CMK (cell line): Measurements from ENCODE around the gene WFDC1.
A peak's percentile ranks its signal among the peaks of the same experiment; 100 is the strongest.

Source experiments
- DNase-seq: peaks from one replicate; pipeline ENCODE4 v3.0.0-alpha.2; 2010; ENCODE audit warnings: low read depth

The WFDC1 gene, protein sequence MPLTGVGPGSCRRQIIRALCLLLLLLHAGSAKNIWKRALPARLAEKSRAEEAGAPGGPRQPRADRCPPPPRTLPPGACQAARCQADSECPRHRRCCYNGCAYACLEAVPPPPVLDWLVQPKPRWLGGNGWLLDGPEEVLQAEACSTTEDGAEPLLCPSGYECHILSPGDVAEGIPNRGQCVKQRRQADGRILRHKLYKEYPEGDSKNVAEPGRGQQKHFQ

DNA sequence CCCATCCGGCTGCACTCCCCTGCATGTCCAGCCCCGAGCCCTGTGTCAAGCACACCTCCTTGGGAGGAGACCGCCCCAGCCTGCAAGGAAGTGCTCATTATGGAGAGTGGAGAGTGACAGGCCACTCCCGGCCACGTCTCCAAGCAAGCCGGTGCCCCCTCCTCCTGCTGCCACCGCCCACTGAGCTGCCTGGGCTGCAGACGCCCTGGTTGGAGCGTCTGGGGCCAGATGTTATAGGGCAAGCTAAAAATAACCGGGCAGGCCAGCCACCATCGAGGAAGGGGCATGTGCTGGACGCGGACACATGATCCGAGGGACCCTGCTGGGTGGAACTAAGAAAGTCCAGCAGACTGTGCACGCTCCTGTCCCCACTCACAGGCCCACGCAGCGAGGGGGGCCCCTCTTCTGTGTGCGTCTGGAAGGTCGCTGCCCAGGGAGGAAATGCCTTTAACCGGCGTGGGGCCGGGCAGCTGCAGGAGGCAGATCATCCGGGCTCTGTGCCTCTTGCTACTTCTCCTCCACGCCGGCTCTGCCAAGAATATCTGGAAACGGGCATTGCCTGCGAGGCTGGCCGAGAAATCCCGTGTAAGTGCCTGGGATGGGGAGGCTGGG lies at the start of gene WFDC1:
WFDC1 (plus strand) TSS at position 348 of the 612 bp plus-strand sequence; CDS start at position 442, 94 bp downstream.
- DNase-seq = no peak

GRCh38 chr16:84245956-84246678 lies 48.6 kb upstream of the WFDC1 start:
- DNase-seq = no peak

GRCh38 chr16:84246679-84247077 lies 48.0 kb upstream of the WFDC1 start:
- no peak for DNase-seq

- no peak for DNase-seq
These were observed 47.3 kb upstream of the WFDC1 start for GRCh38 chr16:84247331-84247730.

DNA sequence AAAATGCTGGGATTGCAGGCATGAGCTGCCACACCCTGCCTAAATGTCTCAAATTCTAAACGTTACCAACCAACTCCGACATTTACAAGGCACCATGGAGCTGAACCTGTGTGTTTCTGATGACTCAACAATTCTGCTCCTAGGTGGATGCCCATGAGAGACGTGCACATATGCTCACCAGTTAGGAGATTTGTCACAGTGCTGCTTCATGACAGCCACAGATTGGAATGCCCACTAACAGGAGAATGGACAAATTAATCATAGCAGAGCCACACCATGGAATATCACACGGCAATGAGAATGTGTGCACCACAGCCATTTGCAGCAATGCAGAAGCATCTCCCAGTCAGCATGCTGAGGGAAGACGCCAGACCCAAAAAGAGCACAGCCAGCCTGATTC lies 46.8 kb upstream of the WFDC1 start:
- no peak for DNase-seq

DNA sequence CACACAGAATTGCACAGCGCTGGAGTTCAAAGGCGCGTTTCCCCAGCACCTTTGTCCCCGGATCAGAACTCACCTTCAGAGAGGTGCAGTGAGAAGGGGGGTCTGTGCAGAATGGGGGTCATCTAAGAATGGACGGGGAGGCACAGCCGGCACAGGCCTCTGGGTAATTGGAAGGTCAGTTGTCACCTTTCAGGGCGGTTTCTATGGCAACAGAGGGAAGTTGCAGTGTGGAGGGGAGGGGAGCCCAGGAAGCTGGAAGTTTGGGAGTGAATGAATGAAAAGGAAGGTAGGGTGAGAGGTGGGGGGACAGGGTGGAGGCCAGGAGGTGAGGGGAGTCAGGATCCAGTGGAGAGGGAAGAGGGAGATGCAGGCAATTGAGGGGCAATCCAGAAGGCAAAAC lies 42.5 kb upstream of the WFDC1 start:
- DNase-seq = no peak

DNA sequence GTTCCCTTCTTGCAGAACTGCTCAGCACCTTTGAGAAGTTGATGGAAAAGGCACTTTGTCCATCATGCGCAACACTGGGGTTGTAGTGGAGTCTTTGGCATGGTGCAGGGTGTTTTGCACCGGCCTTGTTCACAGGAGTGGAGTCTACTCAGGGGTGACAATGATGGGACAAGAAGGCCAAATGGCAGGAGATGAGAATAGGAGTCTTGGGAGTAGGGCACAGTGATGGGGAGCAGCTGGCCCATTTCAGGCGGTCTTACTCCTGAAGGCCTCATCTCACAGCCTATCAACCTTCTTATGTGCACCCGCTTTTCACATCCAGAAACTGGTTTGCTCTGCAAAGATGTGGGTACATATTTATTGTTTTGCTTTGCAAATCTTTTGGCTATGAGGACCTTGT lies 41.5 kb upstream of the WFDC1 start:
- DNase-seq = no peak

DNA sequence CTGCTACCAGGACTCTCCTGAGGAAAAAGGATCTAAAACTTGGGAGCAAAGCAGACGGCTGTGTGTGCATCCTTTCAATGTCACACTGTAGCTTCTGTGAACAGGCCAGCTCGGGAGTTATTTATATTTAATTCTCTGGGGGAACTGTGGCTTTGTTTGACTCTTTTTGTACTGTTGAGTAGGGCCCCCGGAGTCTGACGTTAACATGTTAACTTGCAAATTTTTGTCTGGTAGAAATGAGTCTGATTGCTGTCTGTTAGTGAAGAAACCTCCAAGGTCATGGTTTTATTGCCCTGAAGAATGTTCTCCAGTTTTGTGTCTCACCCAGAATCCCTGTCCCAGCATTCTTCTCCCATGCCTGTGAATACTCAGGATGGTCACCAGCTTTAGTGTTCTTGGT lies 40.6 kb upstream of the WFDC1 start:
- no peak for DNase-seq

GRCh38 chr16:84255050-84255810 lies 39.4 kb upstream of the WFDC1 start:
- DNase-seq = no peak

DNA sequence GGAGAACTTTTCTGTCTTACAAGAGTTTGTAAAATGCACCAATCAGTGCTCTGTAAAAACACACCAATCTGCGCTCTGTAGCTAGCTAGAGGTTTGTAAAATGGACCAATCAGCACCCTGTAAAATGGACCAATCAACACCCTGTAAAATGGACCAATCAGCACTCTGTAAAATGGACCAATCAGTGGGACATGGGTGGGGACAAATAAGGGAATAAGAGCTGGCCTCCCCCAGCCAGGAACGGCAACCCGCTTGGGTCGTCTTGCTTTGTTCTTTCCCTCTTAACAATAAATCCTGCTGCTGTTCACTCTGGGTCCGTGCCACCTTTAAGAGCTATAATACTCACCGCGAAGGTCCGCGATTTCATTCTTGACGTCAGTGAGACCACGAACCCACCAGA lies 36.4 kb upstream of the WFDC1 start:
- DNase-seq = no peak

GRCh38 chr16:84259691-84260090 lies 35.0 kb upstream of the WFDC1 start:
- DNase-seq = no peak

DNA sequence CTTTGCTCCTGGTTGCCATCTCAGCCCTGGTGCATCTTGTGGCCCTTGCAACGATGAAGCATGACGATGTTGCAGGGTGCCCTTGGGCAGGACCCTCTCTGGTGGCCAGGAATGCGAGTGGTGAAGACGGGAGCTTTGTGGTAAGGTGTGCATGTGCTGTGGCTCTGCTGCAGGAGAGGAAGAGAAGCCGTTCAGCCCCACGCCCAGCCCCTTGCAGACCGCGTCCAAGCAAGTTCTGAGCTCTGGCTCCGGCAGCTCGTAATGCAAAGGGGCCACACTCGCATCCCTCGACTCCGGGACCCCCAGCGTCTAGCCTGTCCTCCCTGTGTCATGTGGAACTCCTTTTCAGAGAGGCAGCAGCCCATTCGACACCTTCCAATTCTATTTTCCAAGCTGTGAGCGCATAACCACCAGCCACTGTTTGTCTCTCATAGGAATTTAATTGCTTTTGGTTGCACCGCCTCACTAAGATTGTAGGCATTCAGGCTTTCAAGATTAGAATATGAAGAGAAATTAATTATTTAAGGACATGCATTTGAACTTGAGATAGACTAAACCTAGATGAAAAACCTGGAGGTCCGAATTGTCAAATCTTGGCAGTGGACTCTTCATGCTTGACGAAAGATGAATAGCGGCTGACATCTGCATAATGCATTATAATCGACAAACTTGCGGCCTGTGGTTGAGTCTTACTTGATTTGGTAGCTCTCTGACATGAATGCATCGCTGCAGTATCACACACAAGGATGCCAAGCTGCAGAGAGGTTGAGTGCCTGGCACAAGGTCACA lies 33.7 kb upstream of the WFDC1 start:
- no peak for DNase-seq

DNA sequence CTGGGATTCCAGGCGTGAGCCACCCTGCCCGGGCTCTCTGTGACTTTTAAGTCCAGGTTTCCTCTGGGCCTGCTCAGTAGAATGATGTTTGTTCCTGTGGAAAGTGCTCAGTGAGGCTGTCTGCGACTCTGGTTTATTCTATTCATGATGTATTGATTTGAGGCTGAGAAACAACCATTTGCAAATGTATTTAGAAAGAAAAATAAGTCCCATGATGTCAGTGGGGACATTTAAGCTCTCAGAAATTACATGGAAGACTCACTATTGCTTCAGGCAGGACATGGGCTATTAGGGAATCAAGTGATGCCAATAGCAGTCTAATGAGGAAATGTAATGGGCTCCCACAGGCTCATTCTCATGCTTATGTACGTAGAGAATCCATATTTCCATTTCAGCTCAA lies 32.6 kb upstream of the WFDC1 start:
- no peak for DNase-seq

DNA sequence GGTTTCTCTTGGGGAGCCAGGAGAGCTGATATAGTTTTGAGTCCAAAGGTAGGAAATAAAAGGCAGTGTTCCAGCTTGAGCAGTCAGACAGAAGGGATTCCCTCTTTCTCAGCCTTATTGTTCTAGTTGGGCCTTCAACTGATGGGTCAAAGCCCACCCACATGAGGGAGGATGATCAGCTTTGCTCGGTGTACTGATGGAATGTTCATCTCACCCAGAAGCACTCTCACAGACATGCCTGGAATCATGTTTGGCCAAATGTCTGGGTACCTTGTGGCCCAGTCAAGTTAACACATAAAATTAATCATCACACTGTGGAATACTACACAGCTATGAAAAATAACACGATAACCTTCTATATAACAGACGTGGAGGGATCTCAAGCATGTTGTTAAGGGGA lies 31.7 kb upstream of the WFDC1 start:
- DNase-seq = no peak

DNA sequence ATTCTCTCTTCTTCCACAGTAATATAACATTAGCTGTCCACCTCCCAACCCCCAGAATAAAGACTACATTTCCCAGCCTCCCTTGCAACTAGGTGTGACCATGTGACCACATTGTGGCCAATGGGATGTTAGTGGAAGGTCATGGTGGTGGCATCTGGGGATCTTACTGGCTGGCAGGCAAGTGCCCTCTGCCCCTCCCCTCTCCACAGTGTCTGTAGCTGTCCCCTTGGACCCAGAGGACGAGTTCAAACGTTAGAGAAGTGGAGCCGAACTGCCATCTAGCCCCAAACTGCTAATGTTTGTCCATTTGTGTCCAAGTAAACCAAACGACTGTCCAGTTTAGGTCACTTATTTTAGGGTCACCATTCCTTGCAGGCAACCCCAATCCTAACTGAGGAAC lies 28.2 kb upstream of the WFDC1 start:
- peak; percentile 64 for DNase-seq

- no peak for DNase-seq
These were observed 27.3 kb upstream of the WFDC1 start for GRCh38 chr16:84267380-84267779.

DNA sequence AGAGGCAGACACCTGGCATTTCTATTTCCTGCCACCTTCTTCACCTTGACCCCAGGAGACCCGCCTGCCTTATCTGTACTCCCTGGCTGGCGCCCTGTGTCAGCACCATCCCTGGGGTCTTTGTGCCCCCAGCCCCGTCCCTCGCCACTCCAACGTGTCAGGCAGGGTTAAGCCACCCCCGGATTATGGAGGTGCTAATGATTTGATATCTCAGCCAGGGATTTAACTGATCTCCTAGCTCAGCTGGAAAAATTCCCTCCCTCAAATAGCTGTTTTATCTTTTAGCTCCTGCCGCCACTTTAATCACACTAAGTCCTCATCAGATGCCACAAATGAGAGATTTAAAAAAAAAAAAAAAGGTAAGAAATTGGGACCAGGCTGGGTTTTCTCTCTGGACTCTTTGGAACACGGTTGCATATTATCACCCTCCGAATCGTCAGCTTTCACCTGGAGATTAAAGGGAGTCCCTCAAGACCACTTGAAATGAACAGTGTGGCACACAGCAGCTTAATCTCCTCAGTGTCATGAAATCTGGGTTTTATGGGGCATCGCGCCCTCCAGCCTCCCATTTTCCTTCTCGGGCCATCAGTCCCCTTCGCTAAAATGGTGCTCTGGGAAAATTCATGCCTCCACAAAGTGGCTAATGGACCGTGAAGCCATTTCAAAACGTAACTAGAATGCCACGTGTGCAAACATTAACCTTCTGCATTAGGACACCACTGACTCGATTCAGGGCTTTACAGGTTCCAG lies 26.2 kb upstream of the WFDC1 start:
- no peak for DNase-seq

- DNase-seq = no peak
These were observed 24.6 kb upstream of the WFDC1 start for GRCh38 chr16:84270071-84270470.

GRCh38 chr16:84270531-84270930 lies 24.1 kb upstream of the WFDC1 start:
- no peak for DNase-seq

GRCh38 chr16:84271037-84271436 lies 23.6 kb upstream of the WFDC1 start:
- DNase-seq = no peak

GRCh38 chr16:84271866-84272265 lies 22.8 kb upstream of the WFDC1 start:
- no peak for DNase-seq
